ENCODE data around the gene HSPB8. TPM values are rescaled to one million over a fixed set of nuclear protein-coding genes. Genes with fewer than 3 reads are reported as not detected.

The HSPB8 gene
- total RNA-seq, 1 donor, result 2.9 TPM

- H3K4me3 ChIP-seq (ENCODE audit: insufficient read depth, low read length), result no peak overlapping the region
- no peak overlapping the region for H3K27ac ChIP-seq (ENCODE audit: low read depth, low read length)
- no peaks in the 10 kb centered on the region for H3K9me3 ChIP-seq (ENCODE audit: low read depth, low read length)
- no peak overlapping the region for H2AFZ ChIP-seq (ENCODE audit: low read length)
- no peaks in the 10 kb centered on the region for H3K36me3 ChIP-seq (ENCODE audit: insufficient read depth, low read length)
- no peak overlapping the region for H3K4me2 ChIP-seq (ENCODE audit: insufficient read depth, low read length)
- H3K4me1 ChIP-seq (ENCODE audit: insufficient read depth, low read length), result no peaks in the 10 kb centered on the region
- TF ChIP-seq CTCF (IDR thresholded peaks at IDR 0.05; ENCODE audit: extremely low read depth, low read depth, low read length), result no peak
- H4K20me1 ChIP-seq (ENCODE audit: insufficient read depth, low read length), result no peaks in the 10 kb centered on the region
- no peaks in the 10 kb centered on the region for H3K79me2 ChIP-seq (ENCODE audit: insufficient read depth, low read length)
- DNase-seq (ENCODE audit: insufficient read length, low spot score, missing footprints), result no peak
- no peaks in the 10 kb centered on the region for H3K27me3 ChIP-seq (ENCODE audit: insufficient read depth, low read length)
These were observed 53.0 kb downstream of the HSPB8 start for GRCh38 chr12:119231774-119232173.

- Histone ChIP-seq H2AFZ (ENCODE audit: low read length) (no peak overlapping the region), H3K27ac (ENCODE audit: low read depth, low read length) (no peak overlapping the region), H3K4me2 (ENCODE audit: insufficient read depth, low read length) (no peak overlapping the region), H3K36me3 (ENCODE audit: insufficient read depth, low read length) (no peaks in the 10 kb centered on the region), H3K4me1 (ENCODE audit: insufficient read depth, low read length) (no peaks in the 10 kb centered on the region), H3K9me3 (ENCODE audit: low read depth, low read length) (no peaks in the 10 kb centered on the region), H3K79me2 (ENCODE audit: insufficient read depth, low read length) (no peaks in the 10 kb centered on the region), H3K27me3 (ENCODE audit: insufficient read depth, low read length) (no peaks in the 10 kb centered on the region), H4K20me1 (ENCODE audit: insufficient read depth, low read length) (no peaks in the 10 kb centered on the region), H3K4me3 (ENCODE audit: insufficient read depth, low read length) (no peak overlapping the region)
- no peak for TF ChIP-seq CTCF (IDR thresholded peaks at IDR 0.05; ENCODE audit: extremely low read depth, low read depth, low read length)
- DNase-seq (ENCODE audit: insufficient read length, low spot score, missing footprints), result no peak
These were observed 56.5 kb downstream of the HSPB8 start for GRCh38 chr12:119235197-119235751.

GRCh38 chr12:119236372-119236771, 57.6 kb downstream of the HSPB8 start:
- H3K9me3 ChIP-seq (ENCODE audit: low read depth, low read length), result no peaks in the 10 kb centered on the region
- H3K79me2 ChIP-seq (ENCODE audit: insufficient read depth, low read length), result no peaks in the 10 kb centered on the region
- no peak overlapping the region for H2AFZ ChIP-seq (ENCODE audit: low read length)
- H3K4me1 ChIP-seq (ENCODE audit: insufficient read depth, low read length), result no peaks in the 10 kb centered on the region
- H4K20me1 ChIP-seq (ENCODE audit: insufficient read depth, low read length), result no peaks in the 10 kb centered on the region
- peak; percentile 18 for DNase-seq (ENCODE audit: insufficient read length, low spot score, missing footprints)
- no peak overlapping the region for H3K4me2 ChIP-seq (ENCODE audit: insufficient read depth, low read length)
- no peak overlapping the region for H3K4me3 ChIP-seq (ENCODE audit: insufficient read depth, low read length)
- TF ChIP-seq CTCF (IDR thresholded peaks at IDR 0.05; ENCODE audit: extremely low read depth, low read depth, low read length), result no peak
- no peaks in the 10 kb centered on the region for H3K36me3 ChIP-seq (ENCODE audit: insufficient read depth, low read length)
- no peaks in the 10 kb centered on the region for H3K27me3 ChIP-seq (ENCODE audit: insufficient read depth, low read length)
- H3K27ac ChIP-seq (ENCODE audit: low read depth, low read length), result no peak overlapping the region

- no peaks in the 10 kb centered on the region for H3K79me2 ChIP-seq (ENCODE audit: insufficient read depth, low read length)
- no peak overlapping the region for H3K4me3 ChIP-seq (ENCODE audit: insufficient read depth, low read length)
- no peaks in the 10 kb centered on the region for H3K27me3 ChIP-seq (ENCODE audit: insufficient read depth, low read length)
- H2AFZ ChIP-seq (ENCODE audit: low read length), result no peak overlapping the region
- TF ChIP-seq CTCF (IDR thresholded peaks at IDR 0.05; ENCODE audit: extremely low read depth, low read depth, low read length), result no peak
- H3K9me3 ChIP-seq (ENCODE audit: low read depth, low read length), result no peaks in the 10 kb centered on the region
- H3K36me3 ChIP-seq (ENCODE audit: insufficient read depth, low read length), result no peaks in the 10 kb centered on the region
- H4K20me1 ChIP-seq (ENCODE audit: insufficient read depth, low read length), result no peaks in the 10 kb centered on the region
- H3K27ac ChIP-seq (ENCODE audit: low read depth, low read length), result no peak overlapping the region
- no peak for DNase-seq (ENCODE audit: insufficient read length, low spot score, missing footprints)
- no peak overlapping the region for H3K4me2 ChIP-seq (ENCODE audit: insufficient read depth, low read length)
- no peaks in the 10 kb centered on the region for H3K4me1 ChIP-seq (ENCODE audit: insufficient read depth, low read length)
These were observed 60.3 kb downstream of the HSPB8 start for GRCh38 chr12:119239040-119239439.

Measured in osteoblast (primary cell).